Panc1 (cell line): ENCODE data around the gene NUP50. TPM values are rescaled to one million over a fixed set of nuclear protein-coding genes. Genes with fewer than 3 reads are reported as not detected.

Source experiments
- ATAC-seq: fragments of 200-7000 bp; cut with Tn5 transposase; 2 replicates; pipeline ENCODE4 v1.9.1; 2020; ENCODE audit warnings: mild to moderate bottlenecking, moderate library complexity
- BruUV-seq: library from RNA; stranded (reverse); fragments of 400-500 nt; replicated peaks from 2 replicates; lab custom pipeline; 2021; lab: Mats Ljungman, UMichigan
- CTCF ChIA-PET: fragments of 300-600 bp; sonication (Branson Sonifier 250); formaldehyde crosslinking; loops from one replicate; lab custom pipeline; 2022; ENCODE audit warnings: antibody characterized with exemption; lab: Charles Lee
- POLR2A ChIA-PET: fragments of 300-600 bp; sonication (Branson Sonifier 250); formaldehyde crosslinking; loops from one replicate; lab custom pipeline; 2022; ENCODE audit warnings: antibody characterized with exemption; lab: Charles Lee
- DNase-seq: peaks from one replicate; pipeline ENCODE4 v3.0.0-alpha.2; 2010; ENCODE audit warnings: low read depth, low spot score
- H3K27ac ChIP-seq: 2 replicates; pipeline ENCODE4 v1.5.1; 2011; ENCODE audit warnings: mild to moderate bottlenecking, low read length, inconsistent platforms
- H3K27me3 ChIP-seq: fragments of 200-500 bp; sonication (Bioruptor generic); 2 replicates; pipeline ENCODE4 v1.6.0; 2014; ENCODE audit warnings: low read length, inconsistent platforms; ENCODE audit not compliant: control insufficient read depth, insufficient read depth
- H3K36me3 ChIP-seq: fragments of 200-500 bp; sonication (Bioruptor generic); 2 replicates; pipeline ENCODE4 v1.5.1; 2014; ENCODE audit warnings: inconsistent platforms, mild to moderate bottlenecking, low read length, moderate library complexity; ENCODE audit not compliant: control insufficient read depth, insufficient read depth
- H3K4me1 ChIP-seq: 2 replicates; pipeline ENCODE4 v1.5.1; 2011; ENCODE audit warnings: inconsistent platforms, mild to moderate bottlenecking, low read length, moderate library complexity; ENCODE audit not compliant: control insufficient read depth, insufficient read depth
- H3K4me3 ChIP-seq, 2 experiments: 2 replicates each; pipeline ENCODE4 v1.5.1; 2011 to 2012; ENCODE audit warnings: low read depth in 2 of 2, low read length in 2 of 2, mild to moderate bottlenecking in 2 of 2, inconsistent platforms in 1 of 2, moderate library complexity in 1 of 2
- H3K9me3 ChIP-seq: fragments of 200-500 bp; sonication (Bioruptor generic); 2 replicates; pipeline ENCODE4 v1.5.1; 2014; ENCODE audit warnings: low read depth, mild to moderate bottlenecking, inconsistent platforms, low read length, moderate library complexity; ENCODE audit not compliant: control insufficient read depth, insufficient read depth
- CTCF ChIP-seq: fragments of 450-650 bp; IDR thresholded peaks from 2 replicates; pipeline ENCODE4 v1.5.1; 2017; ENCODE audit warnings: mild to moderate bottlenecking
- POLR2AphosphoS5 ChIP-seq: IDR thresholded peaks from 2 replicates; pipeline ENCODE4 v1.6.1; 2012; ENCODE audit warnings: mild to moderate bottlenecking, low read depth, low read length, moderate library complexity
- SIN3A ChIP-seq: IDR thresholded peaks from 2 replicates; pipeline ENCODE4 v1.6.1; 2012; ENCODE audit warnings: low read depth, mild to moderate bottlenecking, low read length, moderate library complexity, borderline replicate concordance; ENCODE audit not compliant: insufficient read depth
- TCF7L2 ChIP-seq: IDR thresholded peaks from 2 replicates; pipeline ENCODE4 v1.6.1; 2011; ENCODE audit warnings: mild to moderate bottlenecking, low read depth, low read length, inconsistent platforms
- in situ Hi-C: cut with HindIII; loops from 2 replicates; pipeline ENCODE4 v1.10.0; 2016; ENCODE audit warnings: low sequenced_read_pairs, low pct_unique_long_range_greater_than_20kb
- intact Hi-C: fragments of 100-400 bp; cut with micrococcal nuclease; formaldehyde crosslinking; loops from one replicate; pipeline ENCODE4 v1.10.0; 2022; ENCODE audit not compliant: unreplicated experiment
- total RNA-seq: library from RNA; stranded (reverse); gene quantifications from one replicate; pipeline ENCODE4 v1.2.1, GENCODE V29; 2021; ENCODE audit not compliant: unreplicated experiment
- TF ChIP-seq, protein P1 (sequence below), 2 experiments: IDR thresholded peaks; 2 replicates each; pipeline ENCODE4 v1.6.1; 2011 to 2012; ENCODE audit warnings: low read depth in 2 of 2, control low read depth in 1 of 2, low read length in 1 of 2, mild to moderate bottlenecking in 1 of 2, moderate library complexity in 1 of 2; ENCODE audit not compliant: insufficient read depth in 1 of 2

NUP50 gene
- total RNA-seq, 1 experiment from 2014 or later = 52.1 TPM

DNA sequence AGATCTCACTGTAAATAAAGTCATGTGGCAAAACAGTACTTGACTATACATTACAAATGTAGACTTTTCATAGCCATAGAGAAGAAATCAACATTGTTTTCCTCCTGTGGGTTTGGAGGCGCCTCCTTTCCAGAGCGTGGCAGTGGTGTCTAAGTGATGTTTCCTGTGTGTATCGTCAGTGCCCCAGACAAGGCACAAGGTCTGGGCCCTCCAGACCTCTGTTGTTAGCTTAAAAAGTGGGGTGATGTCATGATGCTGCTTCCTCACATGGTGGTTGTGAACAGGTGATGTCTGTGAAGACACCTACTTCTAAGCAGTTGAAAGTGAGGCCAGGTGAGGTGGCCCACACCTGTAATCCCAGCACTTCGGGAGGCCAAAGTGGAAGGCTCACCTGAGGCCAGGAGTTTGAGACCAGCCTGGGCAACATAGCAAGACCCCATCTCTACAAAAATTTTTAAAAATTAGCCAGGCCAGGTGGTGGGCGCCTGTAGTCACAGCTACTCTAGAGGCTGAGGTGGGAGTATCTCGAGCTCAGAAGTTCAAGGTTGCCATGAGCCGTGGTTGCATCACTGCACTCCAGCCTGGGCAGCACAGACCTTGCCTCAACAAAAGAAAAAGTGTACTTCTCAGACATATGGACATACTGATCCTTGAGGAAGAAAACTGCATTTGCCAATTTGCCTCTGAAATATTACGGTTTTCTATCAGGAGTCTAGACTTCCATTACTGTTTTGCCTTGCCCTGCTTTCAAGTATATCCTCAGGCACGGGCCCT lies 15.7 kb downstream of the NUP50 start:
- no peak overlapping the region for H3K27ac ChIP-seq
- peaks cover 17% of the 10 kb centered on the region for H3K36me3 ChIP-seq
- H3K4me3 ChIP-seq = no peak overlapping the region
- no peak for ATAC-seq
- no TSS peak for BruUV-seq
- no peaks in the 10 kb centered on the region for H3K4me1 ChIP-seq
- ChIA-PET CTCF (no interaction called here), POLR2A (no interaction called here)
- no peaks in the 10 kb centered on the region for H3K9me3 ChIP-seq
- H3K27me3 ChIP-seq = no peaks in the 10 kb centered on the region
- no peak for DNase-seq
- TF ChIP-seq POLR2AphosphoS5 (no peak), CTCF (no peak), SIN3A (no peak)
- intact Hi-C loops = no loop called here
- in situ Hi-C loops = no loop called here

GRCh38 chr22:45180146-45180679 lies 16.5 kb downstream of the NUP50 start:
- H3K36me3 ChIP-seq = peaks cover 10% of the 10 kb centered on the region
- H3K9me3 ChIP-seq = no peaks in the 10 kb centered on the region
- no TSS peak for BruUV-seq
- POLR2A ChIA-PET = no interaction called here
- in situ Hi-C loops = no loop called here
- no peaks in the 10 kb centered on the region for H3K27me3 ChIP-seq
- H3K4me1 ChIP-seq = no peaks in the 10 kb centered on the region
- CTCF ChIA-PET = no interaction called here
- TF ChIP-seq, protein P1, sequence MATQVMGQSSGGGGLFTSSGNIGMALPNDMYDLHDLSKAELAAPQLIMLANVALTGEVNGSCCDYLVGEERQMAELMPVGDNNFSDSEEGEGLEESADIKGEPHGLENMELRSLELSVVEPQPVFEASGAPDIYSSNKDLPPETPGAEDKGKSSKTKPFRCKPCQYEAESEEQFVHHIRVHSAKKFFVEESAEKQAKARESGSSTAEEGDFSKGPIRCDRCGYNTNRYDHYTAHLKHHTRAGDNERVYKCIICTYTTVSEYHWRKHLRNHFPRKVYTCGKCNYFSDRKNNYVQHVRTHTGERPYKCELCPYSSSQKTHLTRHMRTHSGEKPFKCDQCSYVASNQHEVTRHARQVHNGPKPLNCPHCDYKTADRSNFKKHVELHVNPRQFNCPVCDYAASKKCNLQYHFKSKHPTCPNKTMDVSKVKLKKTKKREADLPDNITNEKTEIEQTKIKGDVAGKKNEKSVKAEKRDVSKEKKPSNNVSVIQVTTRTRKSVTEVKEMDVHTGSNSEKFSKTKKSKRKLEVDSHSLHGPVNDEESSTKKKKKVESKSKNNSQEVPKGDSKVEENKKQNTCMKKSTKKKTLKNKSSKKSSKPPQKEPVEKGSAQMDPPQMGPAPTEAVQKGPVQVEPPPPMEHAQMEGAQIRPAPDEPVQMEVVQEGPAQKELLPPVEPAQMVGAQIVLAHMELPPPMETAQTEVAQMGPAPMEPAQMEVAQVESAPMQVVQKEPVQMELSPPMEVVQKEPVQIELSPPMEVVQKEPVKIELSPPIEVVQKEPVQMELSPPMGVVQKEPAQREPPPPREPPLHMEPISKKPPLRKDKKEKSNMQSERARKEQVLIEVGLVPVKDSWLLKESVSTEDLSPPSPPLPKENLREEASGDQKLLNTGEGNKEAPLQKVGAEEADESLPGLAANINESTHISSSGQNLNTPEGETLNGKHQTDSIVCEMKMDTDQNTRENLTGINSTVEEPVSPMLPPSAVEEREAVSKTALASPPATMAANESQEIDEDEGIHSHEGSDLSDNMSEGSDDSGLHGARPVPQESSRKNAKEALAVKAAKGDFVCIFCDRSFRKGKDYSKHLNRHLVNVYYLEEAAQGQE (IDR thresholded peaks at IDR 0.05; ENCODE audit: insufficient read depth in 1 of 2, low read depth in 2 of 2, low read length in 1 of 2) = no peak
- TF ChIP-seq SIN3A (no peak), CTCF (no peak), TCF7L2 (no peak), POLR2AphosphoS5 (no peak)
- H3K4me3 ChIP-seq = no peak overlapping the region
- no peak overlapping the region for H3K27ac ChIP-seq
- DNase-seq (no peak), ATAC-seq (no peak)
- intact Hi-C loops = no loop called here
